ENCODE results near the gene WDR45B.

DNA sequence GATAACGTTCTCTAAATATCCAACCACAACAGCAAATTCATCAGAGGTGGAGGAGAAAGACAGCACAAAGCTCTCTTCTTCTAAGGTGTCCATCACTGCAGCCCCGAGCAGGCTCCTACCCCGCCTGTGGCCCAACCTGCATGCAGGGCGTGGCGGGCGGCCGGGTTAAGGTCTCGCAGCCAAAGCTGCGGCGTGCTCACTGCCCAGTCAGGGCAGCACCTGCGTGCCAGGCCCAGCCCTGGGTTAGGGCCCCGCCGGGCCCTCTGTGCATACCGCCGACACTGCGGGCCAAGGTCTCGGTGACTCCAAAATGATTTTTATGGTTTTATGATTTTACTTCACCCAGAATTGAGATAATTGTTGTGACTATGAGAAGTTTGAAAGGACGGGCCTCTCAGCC is 70.9 kb downstream of the WDR45B start:
- TF ChIP-seq EZH2 (IDR thresholded peaks at IDR 0.05; ENCODE audit: low read depth), result no peak
- TF ChIP-seq, protein P1, sequence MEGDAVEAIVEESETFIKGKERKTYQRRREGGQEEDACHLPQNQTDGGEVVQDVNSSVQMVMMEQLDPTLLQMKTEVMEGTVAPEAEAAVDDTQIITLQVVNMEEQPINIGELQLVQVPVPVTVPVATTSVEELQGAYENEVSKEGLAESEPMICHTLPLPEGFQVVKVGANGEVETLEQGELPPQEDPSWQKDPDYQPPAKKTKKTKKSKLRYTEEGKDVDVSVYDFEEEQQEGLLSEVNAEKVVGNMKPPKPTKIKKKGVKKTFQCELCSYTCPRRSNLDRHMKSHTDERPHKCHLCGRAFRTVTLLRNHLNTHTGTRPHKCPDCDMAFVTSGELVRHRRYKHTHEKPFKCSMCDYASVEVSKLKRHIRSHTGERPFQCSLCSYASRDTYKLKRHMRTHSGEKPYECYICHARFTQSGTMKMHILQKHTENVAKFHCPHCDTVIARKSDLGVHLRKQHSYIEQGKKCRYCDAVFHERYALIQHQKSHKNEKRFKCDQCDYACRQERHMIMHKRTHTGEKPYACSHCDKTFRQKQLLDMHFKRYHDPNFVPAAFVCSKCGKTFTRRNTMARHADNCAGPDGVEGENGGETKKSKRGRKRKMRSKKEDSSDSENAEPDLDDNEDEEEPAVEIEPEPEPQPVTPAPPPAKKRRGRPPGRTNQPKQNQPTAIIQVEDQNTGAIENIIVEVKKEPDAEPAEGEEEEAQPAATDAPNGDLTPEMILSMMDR (conservative IDR thresholded peaks at IDR 0.05), result no peak

All from PC-9 (cell line).